Colonic mucosa (tissue), 4 donors: ENCODE data around the gene SH3BP4. TPM values are rescaled to one million over a fixed set of nuclear protein-coding genes. Genes with fewer than 3 reads are reported as not detected.

ENCODE experiments used
- DNase-seq: peaks from one replicate; pipeline ENCODE4 v3.0.0-alpha.2; 2020
- H3K27ac ChIP-seq: fragments of 200-600 bp; one replicate; pipeline ENCODE4 v1.8.0; 2021
- H3K27me3 ChIP-seq: fragments of 200-600 bp; one replicate; pipeline ENCODE4 v1.8.0; 2021
- H3K36me3 ChIP-seq: fragments of 200-600 bp; one replicate; pipeline ENCODE4 v1.8.0; 2021
- H3K4me1 ChIP-seq: fragments of 200-600 bp; one replicate; pipeline ENCODE4 v1.8.0; 2021; ENCODE audit warnings: mild to moderate bottlenecking
- H3K4me3 ChIP-seq: fragments of 200-600 bp; one replicate; pipeline ENCODE4 v1.8.0; 2021
- H3K9ac ChIP-seq, 2 donors: one replicate each; pipeline ENCODE4 v1.7.0; 2013; ENCODE audit warnings: control low read depth in 2 of 2, low read depth in 2 of 2, low read length in 2 of 2
- H3K9me3 ChIP-seq: fragments of 200-600 bp; one replicate; pipeline ENCODE4 v1.8.0; 2021
- CTCF ChIP-seq: fragments of 200-600 bp; IDR thresholded peaks from one replicate; pipeline ENCODE4 v1.8.0; 2022; ENCODE audit warnings: antibody characterized with exemption, mild to moderate bottlenecking
- intact Hi-C: fragments of 100-400 bp; cut with DNase I; formaldehyde crosslinking; loops from one replicate; pipeline ENCODE4 v1.14.1; 2022
- total RNA-seq, 2 donors: library from RNA; stranded (reverse); fragmentation: NEBNext Ultra II Directional in 1 of 2; extraction: Animal tissue kit (Norgen Biotek cat#: 25700) in 1 of 2; gene quantifications; one replicate each; pipeline ENCODE4 v1.2.1, GENCODE V29; 2021
- donor health status: healthy.
- donor health status: DM: no; HTN: no; CAD: no.
- donor health status: DM: no; HTN: no; CAD: no.

The SH3BP4 gene
- total RNA-seq, 2 donors from 2014 or later, result 29.1 to 44.4 TPM

- Histone ChIP-seq H3K4me1 (no peaks in the 10 kb centered on the region), H3K9me3 (no peaks in the 10 kb centered on the region), H3K9ac (no peak overlapping the region), H3K27ac (no peak overlapping the region), H3K4me3 (no peak overlapping the region), H3K27me3 (no peaks in the 10 kb centered on the region), H3K36me3 (no peaks in the 10 kb centered on the region)
- no peak for TF ChIP-seq CTCF
- intact Hi-C loops, result no loop called here
- no peak for DNase-seq
Measured at GRCh38 chr2:235083822-235084221, 132.0 kb downstream of the SH3BP4 start.

- H3K27ac ChIP-seq, result no peak overlapping the region
- no peaks in the 10 kb centered on the region for H3K9me3 ChIP-seq
- no peak overlapping the region for H3K9ac ChIP-seq
- TF ChIP-seq CTCF, result no peak
- H3K27me3 ChIP-seq, result no peaks in the 10 kb centered on the region
- intact Hi-C loops, result no loop called here
- H3K36me3 ChIP-seq, result no peaks in the 10 kb centered on the region
- H3K4me1 ChIP-seq, result no peaks in the 10 kb centered on the region
- H3K4me3 ChIP-seq, result no peak overlapping the region
- DNase-seq, result no peak
Measured at GRCh38 chr2:235084424-235084823, 132.6 kb downstream of the SH3BP4 start.

- H3K4me1 ChIP-seq, result no peaks in the 10 kb centered on the region
- no peak for TF ChIP-seq CTCF
- no peaks in the 10 kb centered on the region for H3K36me3 ChIP-seq
- no peak overlapping the region for H3K4me3 ChIP-seq
- intact Hi-C loops, result no loop called here
- H3K9me3 ChIP-seq, result no peaks in the 10 kb centered on the region
- no peak overlapping the region for H3K9ac ChIP-seq
- no peak for DNase-seq
- H3K27ac ChIP-seq, result no peak overlapping the region
- H3K27me3 ChIP-seq, result no peaks in the 10 kb centered on the region
Measured at GRCh38 chr2:235085476-235085875, 133.7 kb downstream of the SH3BP4 start.

- no peaks in the 10 kb centered on the region for H3K27me3 ChIP-seq
- no peaks in the 10 kb centered on the region for H3K9me3 ChIP-seq
- no peaks in the 10 kb centered on the region for H3K36me3 ChIP-seq
- no peak for DNase-seq
- no peaks in the 10 kb centered on the region for H3K4me1 ChIP-seq
- intact Hi-C loops, result no loop called here
- H3K9ac ChIP-seq, result no peak overlapping the region
- TF ChIP-seq CTCF, result no peak
- no peak overlapping the region for H3K27ac ChIP-seq
- H3K4me3 ChIP-seq, result no peak overlapping the region
Measured at GRCh38 chr2:235086481-235087184, 134.8 kb downstream of the SH3BP4 start.

- Histone ChIP-seq H3K27ac (no peak overlapping the region), H3K4me3 (no peak overlapping the region), H3K9ac (no peak overlapping the region), H3K36me3 (no peaks in the 10 kb centered on the region), H3K4me1 (no peaks in the 10 kb centered on the region), H3K9me3 (no peaks in the 10 kb centered on the region), H3K27me3 (no peaks in the 10 kb centered on the region)
- no peak for TF ChIP-seq CTCF
- no peak for DNase-seq
- intact Hi-C loops, result no loop called here
Measured at GRCh38 chr2:235087832-235088495, 136.1 kb downstream of the SH3BP4 start.
